Epidermal melanocyte (primary cell): ENCODE measurements around the gene HPCAL1.

Experiments used
- DNase-seq: peaks from one replicate; pipeline ENCODE4 v3.0.0; 2011; ENCODE audit warnings: low spot score; ENCODE audit not compliant: insufficient read length

HPCAL1 gene

GRCh38 chr2:10322973-10323372 is 20.3 kb downstream of the HPCAL1 start:
- DNase-seq = no peak

- DNase-seq = no peak
Measured at GRCh38 chr2:10323535-10323934, 20.8 kb downstream of the HPCAL1 start.

GRCh38 chr2:10324095-10324832 is 21.6 kb downstream of the HPCAL1 start:
- no peak for DNase-seq

- DNase-seq = no peak
Measured at GRCh38 chr2:10325278-10326145, 22.8 kb downstream of the HPCAL1 start.

GRCh38 chr2:10326151-10326616 is 23.5 kb downstream of the HPCAL1 start:
- no peak for DNase-seq

- no peak for DNase-seq
Measured at GRCh38 chr2:10326707-10327594, 24.2 kb downstream of the HPCAL1 start.

GRCh38 chr2:10327896-10328669 is 25.4 kb downstream of the HPCAL1 start:
- DNase-seq = no peak

- no peak for DNase-seq
Measured at GRCh38 chr2:10328670-10329579, 26.2 kb downstream of the HPCAL1 start.

GRCh38 chr2:10329580-10329879 is 26.8 kb downstream of the HPCAL1 start:
- DNase-seq = no peak

- DNase-seq = no peak
Measured at GRCh38 chr2:10329880-10330699, 27.4 kb downstream of the HPCAL1 start.

- DNase-seq = no peak
Measured at GRCh38 chr2:10330700-10331026, 28.0 kb downstream of the HPCAL1 start.

- no peak for DNase-seq
Measured at GRCh38 chr2:10331027-10331701, 28.5 kb downstream of the HPCAL1 start.

- no peak for DNase-seq
Measured at GRCh38 chr2:10331702-10332401, 29.1 kb downstream of the HPCAL1 start.

- no peak for DNase-seq
Measured at GRCh38 chr2:10332402-10333246, 29.9 kb downstream of the HPCAL1 start.

GRCh38 chr2:10333247-10333613 is 30.5 kb downstream of the HPCAL1 start:
- no peak for DNase-seq

- no peak for DNase-seq
Measured at GRCh38 chr2:10333966-10334365, 31.3 kb downstream of the HPCAL1 start.
